IMR-90 (cell line): ENCODE measurements around the gene SYNE1. TPM values are rescaled to one million over a fixed set of nuclear protein-coding genes. Genes with fewer than 3 reads are reported as not detected.
A peak's percentile ranks its signal among the peaks of the same experiment; 100 is the strongest.

Experiments
- ATAC-seq: fragments of 200-7000 bp; cut with Tn5 transposase; 2 replicates; pipeline ENCODE4 v1.9.1; 2020; ENCODE audit warnings: low read depth, mild to moderate bottlenecking, moderate library complexity
- BruUV-seq: library from RNA; stranded (reverse); fragments of 400-500 nt; replicated peaks from 2 replicates; lab custom pipeline; 2021; lab: Mats Ljungman, UMichigan
- CTCF ChIA-PET: fragments of 300-600 bp; formaldehyde crosslinking; extraction: SDS; loops from one replicate; lab custom pipeline; 2021; ENCODE audit warnings: antibody characterized with exemption; lab: Yijun Ruan, JAX
- POLR2A ChIA-PET: fragments of 300-600 bp; sonication (Branson Sonifier 250); formaldehyde crosslinking; loops from one replicate; lab custom pipeline; 2022; ENCODE audit warnings: antibody characterized with exemption; ENCODE audit not compliant: unreplicated experiment; lab: Charles Lee
- DNase-seq: peaks from one replicate; pipeline ENCODE4 v3.0.0; 2013
- H2AFZ ChIP-seq: replicated peaks from 2 replicates; pipeline ENCODE3; 2013; ENCODE audit warnings: low read length, mild to moderate bottlenecking; ENCODE audit not compliant: poor library complexity
- H2AK5ac ChIP-seq: 2 replicates; pipeline ENCODE4 v1.6.1; 2013; ENCODE audit warnings: low read depth, low read length, inconsistent platforms
- H2AK9ac ChIP-seq: replicated peaks from 2 replicates; pipeline ENCODE3; 2013; ENCODE audit warnings: mild to moderate bottlenecking, low read depth, low read length, moderate library complexity; ENCODE audit not compliant: poor library complexity
- H2BK120ac ChIP-seq: 2 replicates; pipeline ENCODE4 v1.6.1; 2013; ENCODE audit warnings: low read depth, low read length, inconsistent platforms
- H2BK15ac ChIP-seq: 3 replicates; pipeline ENCODE4 v1.6.1; 2013; ENCODE audit warnings: low read depth, low read length, inconsistent platforms
- H2BK20ac ChIP-seq: 2 replicates; pipeline ENCODE4 v1.6.1; 2013; ENCODE audit warnings: low read depth, mild to moderate bottlenecking, inconsistent platforms, low read length, moderate library complexity
- H2BK5ac ChIP-seq: 2 replicates; pipeline ENCODE4 v1.6.1; 2013; ENCODE audit warnings: mild to moderate bottlenecking, low read depth, low read length, inconsistent platforms; ENCODE audit not compliant: poor library complexity, severe bottlenecking
- H3K14ac ChIP-seq: replicated peaks from 2 replicates; pipeline ENCODE4 v1.6.1; 2013; ENCODE audit warnings: low read depth, low read length, inconsistent platforms
- H3K18ac ChIP-seq: 2 replicates; pipeline ENCODE4 v1.6.1; 2013; ENCODE audit warnings: low read depth, low read length, control low read depth
- H3K23ac ChIP-seq: 2 replicates; pipeline ENCODE4 v1.6.1; 2013; ENCODE audit warnings: low read depth, low read length, inconsistent platforms
- H3K27ac ChIP-seq: 2 replicates; pipeline ENCODE4 v1.5.1; 2013; ENCODE audit warnings: mild to moderate bottlenecking, control low read depth, low read length; ENCODE audit not compliant: insufficient read depth
- H3K27me3 ChIP-seq: 2 replicates; pipeline ENCODE4 v1.6.1; 2013; ENCODE audit warnings: low read length; ENCODE audit not compliant: control insufficient read depth, insufficient read depth
- H3K36me3 ChIP-seq: 2 replicates; pipeline ENCODE4 v1.6.1; 2013; ENCODE audit warnings: low read length, mixed read lengths; ENCODE audit not compliant: control insufficient read depth, insufficient read depth
- H3K4ac ChIP-seq: 2 replicates; pipeline ENCODE4 v1.6.1; 2013; ENCODE audit warnings: low read depth, low read length, inconsistent platforms
- H3K4me1 ChIP-seq: 2 replicates; pipeline ENCODE4 v1.6.1; 2013; ENCODE audit warnings: low read length, mixed read lengths; ENCODE audit not compliant: control insufficient read depth, insufficient read depth
- H3K4me2 ChIP-seq: 2 replicates; pipeline ENCODE4 v1.6.1; 2013; ENCODE audit warnings: low read depth, mild to moderate bottlenecking, control low read depth, low read length, moderate library complexity
- H3K4me3 ChIP-seq: 2 replicates; pipeline ENCODE4 v1.5.1; 2013; ENCODE audit warnings: low read depth, mild to moderate bottlenecking, control low read depth, low read length, moderate library complexity; ENCODE audit not compliant: insufficient read depth
- H3K56ac ChIP-seq: 2 replicates; pipeline ENCODE4 v1.6.1; 2013; ENCODE audit warnings: low read length, inconsistent platforms; ENCODE audit not compliant: insufficient read depth; ENCODE audit errors: extremely low read depth
- H3K79me1 ChIP-seq, 2 experiments: 2 replicates each; pipeline ENCODE4 v1.6.1; 2013; ENCODE audit warnings: low read length in 2 of 2, inconsistent platforms in 1 of 2, low read depth in 1 of 2
- H3K9ac ChIP-seq: 2 replicates; pipeline ENCODE4 v1.6.1; 2013; ENCODE audit warnings: low read depth, low read length, control low read depth
- H3K9me1 ChIP-seq: 2 replicates; pipeline ENCODE4 v1.6.1; 2013; ENCODE audit warnings: low read length, inconsistent platforms; ENCODE audit not compliant: insufficient read depth
- H3K9me3 ChIP-seq: 2 replicates; pipeline ENCODE4 v1.6.1; 2013; ENCODE audit warnings: low read length; ENCODE audit not compliant: control insufficient read depth, insufficient read depth
- H4K20me1 ChIP-seq: 2 replicates; pipeline ENCODE4 v1.6.1; 2013; ENCODE audit warnings: low read length, inconsistent platforms; ENCODE audit not compliant: insufficient read depth
- H4K5ac ChIP-seq: 2 replicates; pipeline ENCODE4 v1.6.1; 2013; ENCODE audit warnings: mild to moderate bottlenecking, low read depth, low read length, control low read depth
- H4K8ac ChIP-seq, 2 experiments: 2 replicates each; pipeline ENCODE4 v1.6.1; 2013; ENCODE audit warnings: low read depth in 2 of 2, low read length in 2 of 2, control low read depth in 1 of 2, inconsistent platforms in 1 of 2
- H4K91ac ChIP-seq: 2 replicates; pipeline ENCODE4 v1.6.1; 2013; ENCODE audit warnings: low read depth, low read length, inconsistent platforms; ENCODE audit not compliant: insufficient read depth
- BHLHE40 ChIP-seq: fragments of 150-350 bp; IDR thresholded peaks from 2 replicates; pipeline ENCODE4 v1.6.1; 2016; ENCODE audit warnings: mild to moderate bottlenecking, low read depth, low read length
- CEBPB ChIP-seq: IDR thresholded peaks from 2 replicates; pipeline ENCODE4 v1.6.1; 2012; ENCODE audit warnings: low read depth, low read length, improper control_type of control experiment
- CHD1 ChIP-seq: IDR thresholded peaks from 2 replicates; pipeline ENCODE4 v1.6.1; 2012; ENCODE audit warnings: low read depth, low read length, improper control_type of control experiment
- FOS ChIP-seq: fragments of 150-350 bp; IDR thresholded peaks from 2 replicates; pipeline ENCODE4 v1.6.1; 2016; ENCODE audit warnings: low read depth, low read length
- MAFK ChIP-seq: IDR thresholded peaks from 2 replicates; pipeline ENCODE4 v1.6.1; 2012; ENCODE audit warnings: low read depth, low read length, improper control_type of control experiment
- MAZ ChIP-seq: IDR thresholded peaks from 2 replicates; pipeline ENCODE4 v1.6.1; 2012; ENCODE audit warnings: low read depth, mild to moderate bottlenecking, low read length, improper control_type of control experiment, moderate library complexity, borderline replicate concordance
- MXI1 ChIP-seq: IDR thresholded peaks from 2 replicates; pipeline ENCODE4 v1.6.1; 2012; ENCODE audit warnings: low read depth, mild to moderate bottlenecking, low read length, moderate library complexity, borderline replicate concordance
- NFE2L2 ChIP-seq: fragments of 150-350 bp; IDR thresholded peaks from 2 replicates; pipeline ENCODE4 v1.6.1; 2016; ENCODE audit warnings: low read depth, mild to moderate bottlenecking, low read length
- POLR2A ChIP-seq: IDR thresholded peaks from 2 replicates; pipeline ENCODE4 v1.6.1; 2012; ENCODE audit warnings: mild to moderate bottlenecking, low read depth, low read length
- RAD21 ChIP-seq: IDR thresholded peaks from 2 replicates; pipeline ENCODE4 v1.6.1; 2012; ENCODE audit warnings: low read length, improper control_type of control experiment
- RCOR1 ChIP-seq: IDR thresholded peaks from 2 replicates; pipeline ENCODE4 v1.6.1; 2012; ENCODE audit warnings: mild to moderate bottlenecking, low read length, improper control_type of control experiment; ENCODE audit not compliant: insufficient replicate concordance
- RFX5 ChIP-seq: IDR thresholded peaks from 2 replicates; pipeline ENCODE4 v1.8.0; 2012; ENCODE audit warnings: low read depth, mild to moderate bottlenecking, low read length, moderate library complexity
- SMC3 ChIP-seq: fragments of 150-350 bp; IDR thresholded peaks from 2 replicates; pipeline ENCODE4 v1.6.1; 2016; ENCODE audit warnings: low read depth, mild to moderate bottlenecking, antibody characterized with exemption, low read length, moderate library complexity
- whole genome bisulfite sequencing, 2 experiments: methylation state at CpG; one replicate each; pipeline versions ENCODE4 v1.1.5 to v1.1.7; 2013; ENCODE audit warnings: missing lambda C conversion rate in 2 of 2; ENCODE audit not compliant: insufficient read length in 1 of 2; ENCODE audit errors: extremely low coverage in 2 of 2; 5-methylcytosine and 5-hydroxymethylcytosine counted together
- dilution Hi-C: fragments of 300-500 bp; cut with HindIII; formaldehyde crosslinking; loops from one replicate; pipeline ENCODE4 v1.14.3; 2018; ENCODE audit warnings: low sequenced_read_pairs; ENCODE audit not compliant: unreplicated experiment
- in situ Hi-C: fragments of 300-500 bp; cut with MboI; formaldehyde crosslinking; loops from 3 replicates; pipeline ENCODE4 v1.14.3; 2019; ENCODE audit warnings: low sequenced_read_pairs, inconsistent platforms, mixed read lengths
- intact Hi-C: fragments of 100-400 bp; cut with micrococcal nuclease; formaldehyde crosslinking; loops from 2 replicates; pipeline ENCODE4 v1.10.0; 2022
- polyA plus RNA-seq, 3 experiments: library from polyadenylated mRNA; depleted of rRNA; stranded (reverse); fragments of >200 nt; gene quantifications; 2 replicates each; pipeline ENCODE4 v1.2.3, GENCODE V29; 2012; ENCODE audit warnings: low replicate concordance in 1 of 3
- total RNA-seq: library from RNA; depleted of rRNA; stranded (reverse); fragments of >200 nt; gene quantifications from 2 replicates; pipeline ENCODE4 v1.2.3, GENCODE V29; 2012
- TF ChIP-seq, protein P1 (sequence below): fragments of 150-350 bp; IDR thresholded peaks from 2 replicates; pipeline ENCODE4 v1.6.1; 2016; ENCODE audit warnings: low read depth, mild to moderate bottlenecking, low read length, moderate library complexity, borderline replicate concordance
- TF ChIP-seq, protein P2 (sequence below): conservative IDR thresholded peaks from 2 replicates; pipeline ENCODE4 v1.5.1; 2012; ENCODE audit warnings: mild to moderate bottlenecking, low read depth, low read length, improper control_type of control experiment
- TF ChIP-seq, protein P3 (sequence below): fragments of 150-350 bp; IDR thresholded peaks from 2 replicates; pipeline ENCODE4 v1.6.1; 2017; ENCODE audit warnings: mild to moderate bottlenecking, antibody characterized with exemption, low read length, low read depth

Gene SYNE1
- total and polyA plus RNA-seq, 2 of the 4 experiments (the other 2 are of a cell fraction): 34.1 to 159 TPM

DNA sequence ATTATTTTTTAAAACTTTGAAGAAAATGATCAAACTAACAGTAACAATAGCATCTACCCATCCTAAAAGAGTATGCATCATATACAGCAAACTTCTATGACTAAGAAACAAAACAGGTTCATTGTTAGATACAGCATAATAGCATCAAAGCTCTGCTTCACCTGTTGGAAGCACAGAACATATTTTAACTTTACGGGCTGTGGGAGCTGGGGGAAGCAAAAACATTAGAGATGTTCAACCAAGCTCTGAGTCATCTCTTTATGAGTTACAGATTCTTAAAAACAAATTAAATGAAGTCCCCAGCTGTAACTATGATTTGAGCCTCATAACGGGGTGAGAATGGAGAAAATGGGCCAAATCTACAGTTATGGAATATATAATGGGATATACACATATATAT is 63.4 kb downstream of the SYNE1 start:
- Histone ChIP-seq H3K56ac (no peak overlapping the region; the same call in 1 of the 2 replicates), H3K9me1 (no peaks in the 10 kb centered on the region; the same call in 1 of the 2 replicates), H3K9me3 (no peaks in the 10 kb centered on the region), H4K91ac (no peak overlapping the region), H2AFZ (no peak overlapping the region), H2BK15ac (no peak overlapping the region), H3K36me3 (no peaks in the 10 kb centered on the region), H4K20me1 (no peaks in the 10 kb centered on the region), H2AK9ac (no peak overlapping the region), H3K23ac (no peak overlapping the region), H2BK5ac (no peak overlapping the region), H3K4me1 (peaks cover 7% of the 10 kb centered on the region), H3K27ac (no peak overlapping the region), H4K5ac (no peak overlapping the region), H3K4me2 (no peak overlapping the region), H3K9ac (no peak overlapping the region), H2BK120ac (no peak overlapping the region), H3K4me3 (no peak overlapping the region), H3K18ac (no peak overlapping the region), H3K4ac (no peak overlapping the region), H2BK20ac (no peak overlapping the region), H3K79me1 (no peaks in the 10 kb centered on the region; a peak in 1 of 4 replicates), H2AK5ac (no peak overlapping the region), H3K14ac (no peak overlapping the region), H3K27me3 (no peaks in the 10 kb centered on the region), H4K8ac (no peak overlapping the region)
- CTCF ChIA-PET: no interaction called here
- TF ChIP-seq, protein P1, sequence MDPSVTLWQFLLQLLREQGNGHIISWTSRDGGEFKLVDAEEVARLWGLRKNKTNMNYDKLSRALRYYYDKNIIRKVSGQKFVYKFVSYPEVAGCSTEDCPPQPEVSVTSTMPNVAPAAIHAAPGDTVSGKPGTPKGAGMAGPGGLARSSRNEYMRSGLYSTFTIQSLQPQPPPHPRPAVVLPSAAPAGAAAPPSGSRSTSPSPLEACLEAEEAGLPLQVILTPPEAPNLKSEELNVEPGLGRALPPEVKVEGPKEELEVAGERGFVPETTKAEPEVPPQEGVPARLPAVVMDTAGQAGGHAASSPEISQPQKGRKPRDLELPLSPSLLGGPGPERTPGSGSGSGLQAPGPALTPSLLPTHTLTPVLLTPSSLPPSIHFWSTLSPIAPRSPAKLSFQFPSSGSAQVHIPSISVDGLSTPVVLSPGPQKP: no peak
- TF ChIP-seq RAD21: no peak
- no peak for TF ChIP-seq CEBPB
- no peak for TF ChIP-seq FOS
- TF ChIP-seq MAZ: no peak
- TF ChIP-seq MAFK: no peak
- no peak for TF ChIP-seq CHD1
- TF ChIP-seq, protein P2, sequence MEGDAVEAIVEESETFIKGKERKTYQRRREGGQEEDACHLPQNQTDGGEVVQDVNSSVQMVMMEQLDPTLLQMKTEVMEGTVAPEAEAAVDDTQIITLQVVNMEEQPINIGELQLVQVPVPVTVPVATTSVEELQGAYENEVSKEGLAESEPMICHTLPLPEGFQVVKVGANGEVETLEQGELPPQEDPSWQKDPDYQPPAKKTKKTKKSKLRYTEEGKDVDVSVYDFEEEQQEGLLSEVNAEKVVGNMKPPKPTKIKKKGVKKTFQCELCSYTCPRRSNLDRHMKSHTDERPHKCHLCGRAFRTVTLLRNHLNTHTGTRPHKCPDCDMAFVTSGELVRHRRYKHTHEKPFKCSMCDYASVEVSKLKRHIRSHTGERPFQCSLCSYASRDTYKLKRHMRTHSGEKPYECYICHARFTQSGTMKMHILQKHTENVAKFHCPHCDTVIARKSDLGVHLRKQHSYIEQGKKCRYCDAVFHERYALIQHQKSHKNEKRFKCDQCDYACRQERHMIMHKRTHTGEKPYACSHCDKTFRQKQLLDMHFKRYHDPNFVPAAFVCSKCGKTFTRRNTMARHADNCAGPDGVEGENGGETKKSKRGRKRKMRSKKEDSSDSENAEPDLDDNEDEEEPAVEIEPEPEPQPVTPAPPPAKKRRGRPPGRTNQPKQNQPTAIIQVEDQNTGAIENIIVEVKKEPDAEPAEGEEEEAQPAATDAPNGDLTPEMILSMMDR: no peak
- TF ChIP-seq BHLHE40: no peak
- no peak for TF ChIP-seq MXI1
- no peak for TF ChIP-seq RCOR1
- TF ChIP-seq NFE2L2: no peak
- TF ChIP-seq, protein P3, sequence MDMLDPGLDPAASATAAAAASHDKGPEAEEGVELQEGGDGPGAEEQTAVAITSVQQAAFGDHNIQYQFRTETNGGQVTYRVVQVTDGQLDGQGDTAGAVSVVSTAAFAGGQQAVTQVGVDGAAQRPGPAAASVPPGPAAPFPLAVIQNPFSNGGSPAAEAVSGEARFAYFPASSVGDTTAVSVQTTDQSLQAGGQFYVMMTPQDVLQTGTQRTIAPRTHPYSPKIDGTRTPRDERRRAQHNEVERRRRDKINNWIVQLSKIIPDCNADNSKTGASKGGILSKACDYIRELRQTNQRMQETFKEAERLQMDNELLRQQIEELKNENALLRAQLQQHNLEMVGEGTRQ: no peak
- TF ChIP-seq SMC3: no peak
- TF ChIP-seq RFX5: no peak
- TF ChIP-seq POLR2A: no peak
- BruUV-seq: no TSS peak
- WGBS, 2 experiments: no CpG with 5 or more reads among the region's 2 CpGs
- intact Hi-C loops (no loop called here), in situ Hi-C loops (no loop called here), dilution Hi-C loops (no loop called here)
- ATAC-seq (no peak), DNase-seq (peak; percentile 18)
- POLR2A ChIA-PET: no interaction called here
